HG03039 (cell line): ENCODE results near the gene MINDY4.

Experiments used
- ATAC-seq: cut with Tn5 transposase; IDR thresholded peaks from one replicate; pipeline ENCODE4 v1.9.1; 2021; ENCODE audit warnings: mild to moderate bottlenecking, moderate library complexity; ENCODE audit not compliant: unreplicated experiment

The MINDY4 gene

GRCh38 chr7:30851651-30852307 lies 80.6 kb downstream of the MINDY4 start:
- ATAC-seq = no peak

GRCh38 chr7:30852308-30852684 lies 81.1 kb downstream of the MINDY4 start:
- no peak for ATAC-seq

- ATAC-seq = no peak
Measured at GRCh38 chr7:30852744-30853288, 81.6 kb downstream of the MINDY4 start.

- ATAC-seq = no peak
Measured at GRCh38 chr7:30853576-30853975, 82.4 kb downstream of the MINDY4 start.

GRCh38 chr7:30855936-30856335 lies 84.7 kb downstream of the MINDY4 start:
- no peak for ATAC-seq

- ATAC-seq = no peak
Measured at GRCh38 chr7:30858576-30858975, 87.4 kb downstream of the MINDY4 start.

- no peak for ATAC-seq
Measured at GRCh38 chr7:30859202-30859939, 88.2 kb downstream of the MINDY4 start.

GRCh38 chr7:30859940-30860496 lies 88.8 kb downstream of the MINDY4 start:
- no peak for ATAC-seq

- no peak for ATAC-seq
Measured at GRCh38 chr7:30861612-30862011, 90.4 kb downstream of the MINDY4 start.

GRCh38 chr7:30862995-30863705 lies 91.9 kb downstream of the MINDY4 start:
- no peak for ATAC-seq

GRCh38 chr7:30863706-30864035 lies 92.5 kb downstream of the MINDY4 start:
- ATAC-seq = no peak

- ATAC-seq = no peak
Measured at GRCh38 chr7:30864101-30864500, 92.9 kb downstream of the MINDY4 start.

- no peak for ATAC-seq
Measured at GRCh38 chr7:30865076-30865475, 93.9 kb downstream of the MINDY4 start.

GRCh38 chr7:30865821-30866220 lies 94.6 kb downstream of the MINDY4 start:
- ATAC-seq = no peak

- ATAC-seq = no peak
Measured at GRCh38 chr7:30866939-30867338, 95.7 kb downstream of the MINDY4 start.

- no peak for ATAC-seq
Measured at GRCh38 chr7:30867483-30867882, 96.3 kb downstream of the MINDY4 start.

- no peak for ATAC-seq
Measured at GRCh38 chr7:30869794-30870611, 98.8 kb downstream of the MINDY4 start.

- ATAC-seq = no peak
Measured at GRCh38 chr7:30870821-30871518, 99.8 kb downstream of the MINDY4 start.

GRCh38 chr7:30871655-30872054 lies 100.4 kb downstream of the MINDY4 start:
- ATAC-seq = no peak

- no peak for ATAC-seq
Measured at GRCh38 chr7:30873207-30873606, 102.0 kb downstream of the MINDY4 start.
